GM12872 (cell line): ENCODE results near the gene FXR1.

ENCODE experiments used
- CTCF ChIP-seq: IDR thresholded peaks from 3 replicates; pipeline ENCODE4 v1.5.1; 2011; ENCODE audit warnings: low read depth, mild to moderate bottlenecking, low read length, moderate library complexity; ENCODE audit not compliant: insufficient read depth

Gene FXR1

GRCh38 chr3:180922242-180922641 lies 9.8 kb downstream of the FXR1 start:
- TF ChIP-seq CTCF, result no peak

GRCh38 chr3:180923561-180923960 lies 11.1 kb downstream of the FXR1 start:
- TF ChIP-seq CTCF, result no peak

GRCh38 chr3:180926526-180926925 lies 14.1 kb downstream of the FXR1 start:
- TF ChIP-seq CTCF, result no peak

GRCh38 chr3:180929376-180929775 lies 16.9 kb downstream of the FXR1 start:
- no peak for TF ChIP-seq CTCF

- no peak for TF ChIP-seq CTCF
These were observed 18.1 kb downstream of the FXR1 start for GRCh38 chr3:180930526-180930925.

GRCh38 chr3:180932819-180933218 lies 20.3 kb downstream of the FXR1 start:
- TF ChIP-seq CTCF, result no peak

- TF ChIP-seq CTCF, result no peak
These were observed 22.2 kb downstream of the FXR1 start for GRCh38 chr3:180934638-180935037.

GRCh38 chr3:180940826-180941225 lies 28.4 kb downstream of the FXR1 start:
- no peak for TF ChIP-seq CTCF
